Inflammatory macrophage treated with lipopolysaccharide for 4 hours (primary cell): ENCODE data around the gene NFATC1.
"Not testable (repeated sequence)": the region's sequence is repeated elsewhere in the genome, so short reads cannot be mapped to it uniquely, and the experiment has no call there.

Source experiments
- DNase-seq: peaks from one replicate; pipeline ENCODE4 v3.0.0-alpha.2; 2020

Gene NFATC1

DNA sequence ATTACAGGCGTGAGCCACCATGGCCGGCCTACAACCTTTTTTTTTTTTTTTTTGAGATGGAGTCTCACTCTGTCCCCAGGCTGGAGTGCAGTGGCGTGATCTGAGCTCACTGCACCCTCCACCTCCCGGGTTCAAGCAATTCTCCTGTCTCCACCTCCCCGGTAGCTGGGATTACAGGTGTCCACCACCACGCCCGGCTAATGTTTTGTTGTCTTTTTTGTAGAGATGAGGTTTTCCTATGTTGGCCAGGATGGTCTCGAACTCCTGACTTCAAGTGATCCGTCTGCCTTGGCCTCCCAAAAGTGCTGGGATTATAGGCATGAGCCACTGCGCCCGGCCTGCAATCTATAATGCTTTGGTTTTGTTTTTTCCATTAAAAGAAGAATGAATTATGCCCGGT is 19.1 kb upstream of the NFATC1 start:
- not testable (repeated sequence) for DNase-seq

DNA sequence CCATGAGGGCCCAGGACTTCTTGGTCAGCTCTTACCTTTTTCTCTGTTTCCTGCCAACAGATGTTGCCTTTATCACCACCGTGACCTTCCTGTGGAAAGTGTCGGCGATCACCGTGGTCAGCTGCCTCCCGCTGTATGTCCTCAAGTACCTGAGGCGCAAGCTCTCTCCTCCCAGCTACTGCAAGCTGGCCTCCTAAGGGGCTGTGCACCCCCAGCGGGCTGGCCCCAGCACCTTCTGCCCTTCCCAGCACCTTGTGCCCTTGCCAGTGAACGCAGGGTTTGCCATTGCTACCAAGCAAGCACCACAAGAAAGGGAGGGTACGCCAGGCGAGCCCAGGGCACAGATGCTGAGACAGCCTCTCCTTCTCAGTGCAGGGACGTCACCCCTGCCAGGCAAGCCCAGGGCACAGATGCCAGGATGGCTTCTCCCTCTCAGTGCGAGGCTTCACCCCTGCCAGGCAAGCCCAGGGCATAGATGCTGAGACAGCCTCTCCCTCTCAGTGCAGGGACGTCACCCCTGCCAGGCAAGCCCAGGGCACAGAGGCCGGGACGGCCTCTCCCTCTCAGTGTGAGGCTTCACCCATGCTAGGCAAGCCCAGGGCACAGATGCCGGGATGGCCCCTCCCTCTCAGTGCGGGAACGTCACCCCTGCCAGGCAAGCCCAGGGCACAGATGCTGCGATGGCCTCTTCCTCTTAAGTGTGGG is 18.4 kb upstream of the NFATC1 start:
- no peak for DNase-seq

DNA sequence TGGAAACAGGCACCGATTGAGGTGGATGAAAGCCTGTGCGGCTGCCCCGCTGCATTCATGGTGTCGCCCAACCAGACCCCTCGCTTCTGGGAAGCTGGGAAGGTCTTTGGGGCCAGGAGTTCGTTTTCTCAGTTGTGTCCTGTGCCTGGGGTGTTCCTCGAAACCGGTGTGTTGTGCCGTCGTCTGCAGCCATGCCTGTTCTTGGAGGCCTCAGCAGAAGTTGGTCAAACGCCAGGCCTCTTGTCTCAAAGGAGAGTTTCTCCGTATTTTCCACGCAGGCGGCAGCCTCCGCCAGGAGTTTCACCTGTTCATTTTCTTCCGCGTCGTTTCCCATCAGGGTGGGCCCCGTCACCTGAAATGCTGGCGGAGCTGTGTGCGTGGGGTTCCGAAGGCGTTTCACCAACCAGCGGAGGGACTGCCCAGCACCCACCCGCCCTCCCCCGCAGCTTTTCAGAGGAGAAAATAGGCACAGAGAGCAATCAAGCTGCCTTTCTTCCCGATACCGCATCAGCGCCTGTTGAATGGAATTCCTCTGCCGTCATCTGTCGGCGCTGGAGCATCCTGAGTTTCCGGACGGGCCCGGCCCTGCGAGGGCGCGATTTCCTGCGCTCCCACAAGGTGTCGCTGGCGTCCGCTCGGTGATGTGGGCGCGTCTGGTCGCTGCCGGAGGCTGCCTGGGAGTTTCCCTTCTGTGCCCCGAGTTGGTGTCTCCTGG is 17.0 kb upstream of the NFATC1 start:
- DNase-seq: peak; percentile 81

DNA sequence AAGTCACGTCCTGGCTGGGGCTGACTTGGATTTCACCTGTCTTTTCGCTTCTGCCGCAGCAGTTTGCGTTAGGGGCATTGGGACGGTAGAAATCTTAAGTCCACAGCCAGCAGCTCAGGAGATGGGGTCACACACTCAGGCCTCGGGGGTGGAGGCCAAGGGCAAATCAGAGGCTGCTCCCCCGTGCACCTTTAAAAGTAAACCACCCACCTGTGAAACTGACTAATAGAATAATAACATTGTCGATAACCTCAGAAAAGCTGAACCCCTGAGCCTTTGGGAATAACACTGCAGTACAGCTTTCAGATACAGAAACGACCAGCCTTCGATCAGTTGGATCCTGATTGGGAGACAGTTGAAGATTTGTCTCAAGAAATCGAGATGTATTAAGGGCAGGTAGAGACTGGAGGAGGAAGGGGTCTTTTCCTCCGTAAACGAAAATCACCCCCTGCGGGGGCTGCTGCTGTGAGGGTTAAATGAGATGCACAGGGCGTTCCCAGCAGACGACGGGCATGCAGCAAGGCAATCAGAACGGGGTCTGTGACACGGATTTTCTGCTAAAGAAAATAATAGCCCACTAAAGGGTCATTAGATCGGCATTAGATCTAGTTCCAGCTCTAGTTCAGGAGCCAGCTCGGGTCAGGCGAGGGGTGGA is 16.4 kb upstream of the NFATC1 start:
- DNase-seq: no peak

DNA sequence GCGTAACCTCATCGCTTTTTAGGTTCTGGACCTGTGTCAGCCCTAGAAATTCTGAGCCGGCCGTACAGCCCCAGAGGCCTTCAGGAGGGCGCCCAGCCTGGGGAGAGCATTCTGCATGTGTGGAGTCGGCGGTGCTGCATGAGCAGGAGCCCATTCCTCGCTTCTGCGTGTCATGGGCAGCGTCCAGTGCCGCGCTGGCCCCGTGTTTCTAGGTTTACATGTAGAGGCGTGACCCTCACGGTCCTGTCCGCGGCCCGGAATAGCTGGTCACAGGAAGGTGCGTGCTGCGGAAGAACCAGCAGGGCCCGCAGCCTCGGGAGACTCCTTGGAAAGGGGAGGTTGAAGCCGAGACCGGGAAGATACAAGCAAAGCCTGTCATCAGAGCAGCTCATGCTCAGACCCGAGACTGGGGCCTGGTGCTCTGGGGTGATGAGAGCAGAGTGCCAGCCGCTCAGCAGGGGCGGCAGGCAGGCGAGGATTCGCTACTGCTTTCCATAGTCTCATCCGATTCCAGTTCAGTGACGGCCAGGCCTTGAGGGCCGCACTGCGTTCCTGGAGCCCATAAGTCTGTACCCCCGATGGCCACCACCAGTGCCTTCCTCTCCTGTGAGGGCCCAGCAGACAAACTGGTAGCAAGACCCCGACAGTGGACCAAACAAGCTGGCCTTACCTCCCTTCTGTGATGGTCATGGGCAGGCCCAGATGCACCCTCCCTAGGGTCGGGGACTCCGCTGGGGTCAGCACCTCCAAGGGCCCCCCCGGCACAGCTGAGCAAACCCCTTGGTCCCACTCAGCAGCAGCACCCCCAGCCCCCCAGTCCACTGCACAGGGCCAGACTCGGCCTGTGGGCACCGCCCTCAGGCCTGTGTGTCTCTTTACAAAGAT is 15.6 kb upstream of the NFATC1 start:
- no peak for DNase-seq

DNA sequence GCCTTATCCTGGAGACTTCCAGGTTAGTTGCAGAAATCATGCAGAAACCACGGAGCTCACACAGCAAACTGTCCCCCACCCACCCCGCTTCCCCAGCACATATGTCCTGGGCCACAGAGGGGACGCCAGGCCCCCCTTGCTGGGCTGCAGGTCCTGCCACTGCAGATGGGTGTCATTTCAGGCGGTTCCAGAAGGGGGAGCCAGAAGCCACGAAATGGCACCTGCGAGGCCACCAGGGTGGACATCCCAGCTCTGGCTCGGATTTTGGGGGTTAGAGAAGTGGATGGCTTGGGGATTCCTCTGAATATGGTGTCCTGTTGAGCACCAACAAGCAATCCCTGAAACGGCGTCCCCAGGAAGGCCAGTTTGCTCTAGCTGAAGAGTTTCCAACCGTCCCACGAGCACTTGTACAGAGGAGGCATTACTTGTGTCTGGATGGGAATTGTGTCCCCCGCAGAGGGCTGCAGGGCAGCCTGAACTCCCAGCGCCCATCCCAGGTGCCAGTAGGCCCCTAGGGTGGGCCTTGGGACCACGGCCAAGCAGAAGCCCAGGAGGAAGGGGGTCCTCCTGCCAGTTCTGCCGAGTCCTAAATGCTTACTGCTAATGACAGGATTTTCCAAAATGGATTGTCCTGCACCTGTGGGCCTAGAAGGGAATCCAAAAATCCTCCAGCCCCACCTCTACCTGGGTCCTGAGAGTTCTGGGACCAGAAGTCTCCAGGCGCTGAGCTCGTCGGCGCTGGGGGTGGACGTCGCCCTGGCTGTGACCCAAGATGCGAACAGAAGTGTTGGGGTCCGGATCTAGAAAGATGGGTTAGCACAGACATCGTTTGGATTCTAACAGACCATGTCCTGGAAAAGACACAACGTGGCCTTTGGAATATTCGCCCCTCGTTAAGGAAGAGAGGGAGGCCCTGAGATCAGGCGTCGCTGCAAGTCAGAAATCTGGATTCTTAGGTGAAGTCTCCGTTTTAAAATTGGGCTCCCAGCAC is 14.6 kb upstream of the NFATC1 start:
- peak; percentile 53 for DNase-seq

DNA sequence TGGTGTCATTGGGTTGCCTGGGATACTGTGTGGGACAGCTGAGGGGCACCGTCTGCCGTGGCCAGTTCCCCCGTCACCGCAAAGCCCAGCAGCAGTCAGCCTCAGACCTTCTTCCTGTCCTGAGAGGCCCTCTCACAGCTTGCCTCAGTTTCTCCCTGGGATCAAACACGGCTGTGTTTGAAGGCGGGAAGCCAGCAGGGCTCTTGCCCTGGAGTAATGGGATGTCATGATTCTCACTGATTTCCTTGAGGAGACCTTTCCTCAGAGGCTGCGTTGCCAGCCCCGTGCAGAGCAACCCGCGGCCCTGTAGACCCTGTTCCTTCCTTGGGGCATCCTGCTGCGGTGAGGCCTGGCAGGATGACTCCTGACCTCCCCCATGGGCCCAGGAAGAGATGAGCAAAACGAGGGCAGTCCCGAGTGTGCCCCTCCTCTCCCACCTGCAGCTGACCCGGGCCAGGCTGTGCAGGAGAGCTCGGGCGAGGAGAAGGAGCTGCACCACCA is 13.9 kb upstream of the NFATC1 start:
- DNase-seq: no peak

DNA sequence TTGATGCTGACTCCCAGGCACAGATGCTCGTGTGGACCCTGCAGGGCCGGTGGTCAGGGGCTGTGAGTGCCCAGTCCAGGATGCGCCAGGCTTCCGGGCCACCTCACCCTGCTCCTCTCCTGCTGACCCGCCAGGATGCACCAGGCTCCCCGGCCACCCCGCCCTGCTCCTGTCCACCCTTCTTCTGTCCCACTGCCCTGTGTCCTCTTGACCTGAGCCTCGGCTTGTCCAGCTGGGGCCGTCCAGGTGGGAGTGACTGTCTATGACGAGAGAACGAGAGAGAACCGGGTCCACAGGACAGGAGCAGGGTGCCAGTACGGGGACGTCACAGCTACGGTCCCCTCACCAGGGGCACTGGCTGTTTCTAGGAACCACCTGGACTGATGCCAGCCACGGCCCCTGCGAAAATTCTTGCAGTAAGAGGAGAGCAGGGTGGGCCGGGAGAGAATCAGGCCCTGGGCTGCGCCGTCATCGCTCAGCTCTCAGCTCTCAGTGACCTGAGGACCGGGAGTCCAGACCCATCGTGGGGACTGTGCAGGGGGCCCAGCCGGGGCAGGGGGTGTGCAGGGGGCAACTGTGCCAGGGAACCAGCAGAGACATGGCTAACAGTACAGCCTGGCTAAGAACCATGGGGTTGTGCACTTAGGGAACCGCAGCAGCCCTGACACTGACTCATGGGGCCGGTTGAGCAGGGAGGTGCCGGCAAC is 12.9 kb upstream of the NFATC1 start:
- no peak for DNase-seq

DNA sequence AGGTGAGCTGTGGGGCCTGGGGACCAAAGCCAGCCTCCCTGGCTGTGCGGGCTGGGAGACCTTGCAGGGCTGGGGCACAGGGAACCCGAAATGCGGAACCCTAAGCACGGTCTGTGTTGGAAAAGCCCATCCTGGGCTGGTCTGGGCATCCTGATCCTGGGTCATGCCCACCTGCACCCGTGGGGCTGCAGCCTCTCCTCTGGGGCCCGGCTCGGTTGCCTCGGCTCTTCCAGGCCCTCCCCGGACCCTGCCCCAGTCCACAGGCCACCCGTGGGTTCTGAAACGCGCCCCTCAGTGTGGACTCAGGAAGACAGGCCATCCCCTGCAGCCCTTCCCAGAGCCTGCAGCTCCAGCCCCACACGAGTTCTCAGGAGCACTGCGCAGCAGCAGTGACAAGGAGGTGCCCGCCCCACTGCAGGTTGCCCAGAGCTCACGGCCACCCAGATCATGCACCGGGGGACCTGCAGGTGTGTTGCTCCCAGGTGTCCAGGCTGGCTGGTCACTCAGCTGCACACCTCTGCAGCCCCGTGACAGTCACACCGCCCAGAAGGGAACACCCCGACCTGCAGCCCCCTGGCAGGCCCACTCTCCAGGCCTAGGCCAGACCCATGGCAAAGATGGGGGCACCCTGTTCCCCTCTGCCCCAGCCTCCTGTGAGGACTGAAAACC is 12.2 kb upstream of the NFATC1 start:
- no peak for DNase-seq

DNA sequence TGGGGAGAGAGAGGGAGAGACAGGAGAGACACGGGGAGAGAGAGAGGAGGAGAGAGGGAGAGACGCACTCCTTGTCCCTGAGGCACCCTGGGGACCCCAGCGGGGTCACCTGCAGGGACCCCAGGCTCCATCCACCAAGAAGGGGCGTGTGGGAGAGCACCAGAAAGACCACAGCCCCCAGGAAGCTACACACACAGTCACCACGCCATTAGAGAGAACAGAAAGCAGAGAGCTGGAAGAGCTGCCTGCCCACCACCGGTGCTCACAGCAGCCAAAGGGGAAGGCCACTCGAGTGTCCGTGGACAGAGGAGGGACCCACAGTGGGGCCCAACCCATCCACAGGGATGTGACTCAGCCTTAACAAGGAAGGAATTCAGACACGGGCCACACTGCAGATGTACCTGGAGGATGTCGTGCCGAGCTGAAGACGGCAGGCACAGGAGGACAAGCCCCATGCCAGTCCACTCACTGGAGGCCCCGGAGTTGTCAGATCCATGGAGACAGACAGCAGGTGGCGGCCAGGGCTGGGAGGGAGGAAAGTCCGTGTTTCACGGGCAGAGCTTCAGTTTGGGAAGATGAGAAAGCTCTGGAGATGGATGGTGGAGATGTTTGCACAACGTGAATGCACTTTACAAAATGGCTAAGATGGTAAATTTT is 11.5 kb upstream of the NFATC1 start:
- DNase-seq: no peak

DNA sequence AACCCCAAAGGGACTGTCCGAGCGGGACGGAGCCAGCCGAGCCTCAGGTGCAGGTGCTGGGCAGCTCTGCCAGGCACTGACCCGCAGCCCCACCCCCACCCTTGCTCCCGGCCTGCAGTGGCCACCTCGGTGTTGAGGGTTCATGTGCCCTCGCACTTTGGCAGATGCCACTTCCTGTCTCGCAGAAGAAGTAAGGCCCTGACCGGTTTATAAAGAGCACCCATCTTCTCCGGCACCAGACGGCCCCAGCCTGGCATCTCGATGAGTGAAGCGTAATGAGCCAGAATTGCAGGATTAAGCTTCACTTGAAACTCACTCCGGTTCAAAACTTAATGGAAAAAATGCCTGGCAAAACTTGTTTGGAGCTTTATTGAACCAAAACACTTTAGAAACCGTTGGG is 10.9 kb upstream of the NFATC1 start:
- no peak for DNase-seq

DNA sequence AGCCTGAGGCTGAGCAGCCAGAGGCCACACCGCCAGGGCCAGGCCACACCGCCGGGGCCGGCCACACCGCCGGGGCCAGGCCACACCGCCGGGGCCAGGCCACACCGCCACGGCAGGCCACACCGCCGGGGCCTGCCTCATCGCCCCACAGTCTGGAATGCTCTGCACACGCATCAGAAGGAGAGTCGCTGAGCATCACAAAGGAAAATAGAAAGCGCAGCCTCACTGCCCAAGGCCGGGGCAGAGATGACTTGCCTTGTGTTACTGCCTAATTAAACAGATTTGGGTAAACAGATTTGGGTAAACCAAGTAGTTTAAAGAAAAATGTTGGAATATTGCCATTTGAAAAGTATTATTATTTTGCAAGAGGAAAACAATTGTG is 10.4 kb upstream of the NFATC1 start:
- no peak for DNase-seq

DNA sequence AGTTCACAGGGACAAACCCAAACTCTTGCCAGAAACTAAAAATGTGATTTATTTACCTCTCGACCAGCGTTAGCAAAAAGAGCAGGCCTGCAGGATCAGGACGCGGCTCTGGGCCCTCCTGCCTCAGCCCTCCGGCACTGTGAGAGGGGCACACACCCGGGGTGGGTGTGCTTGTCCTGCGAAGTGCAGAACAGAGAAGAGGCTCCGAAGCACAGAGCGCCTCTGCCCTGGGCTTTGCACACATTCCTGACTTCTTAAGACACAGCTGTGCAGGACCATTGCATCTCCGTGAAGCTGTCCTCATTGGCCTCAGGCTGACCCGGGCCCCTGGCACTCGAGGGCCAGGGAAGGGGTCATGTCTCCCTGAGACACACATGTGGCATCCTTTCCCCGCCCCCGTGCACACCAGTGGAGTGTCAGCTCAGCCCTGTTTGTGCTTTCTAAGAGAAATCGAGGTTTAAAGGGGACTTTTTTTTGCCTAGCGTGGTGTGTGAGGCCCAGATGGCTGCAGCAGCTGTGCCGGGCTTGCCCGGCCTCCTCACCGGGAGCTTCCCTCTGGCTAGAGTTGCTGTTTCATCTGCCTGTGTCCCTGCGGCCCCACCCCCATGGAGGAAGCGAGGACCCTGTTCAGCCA is 9.9 kb upstream of the NFATC1 start:
- DNase-seq: no peak

DNA sequence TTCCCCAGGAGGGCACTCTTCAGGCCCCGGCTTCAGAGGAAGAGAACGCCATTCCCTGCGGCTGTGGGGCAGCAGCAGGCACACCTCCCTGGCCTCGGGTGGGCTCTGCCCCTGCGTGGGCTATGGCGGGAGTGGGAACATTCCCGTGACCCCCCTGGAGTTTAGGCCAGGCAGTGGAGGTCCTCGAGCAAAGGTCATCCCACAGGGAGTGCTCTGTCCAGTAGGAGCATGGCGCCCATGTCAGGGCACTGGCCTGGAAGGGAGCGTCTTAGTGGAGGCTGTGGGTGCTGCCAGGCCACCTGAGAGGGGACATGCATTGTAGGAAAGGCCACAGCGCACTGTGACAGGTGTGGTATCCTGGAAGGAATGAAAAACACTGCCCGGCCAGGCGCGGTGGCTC is 9.2 kb upstream of the NFATC1 start:
- no peak for DNase-seq

DNA sequence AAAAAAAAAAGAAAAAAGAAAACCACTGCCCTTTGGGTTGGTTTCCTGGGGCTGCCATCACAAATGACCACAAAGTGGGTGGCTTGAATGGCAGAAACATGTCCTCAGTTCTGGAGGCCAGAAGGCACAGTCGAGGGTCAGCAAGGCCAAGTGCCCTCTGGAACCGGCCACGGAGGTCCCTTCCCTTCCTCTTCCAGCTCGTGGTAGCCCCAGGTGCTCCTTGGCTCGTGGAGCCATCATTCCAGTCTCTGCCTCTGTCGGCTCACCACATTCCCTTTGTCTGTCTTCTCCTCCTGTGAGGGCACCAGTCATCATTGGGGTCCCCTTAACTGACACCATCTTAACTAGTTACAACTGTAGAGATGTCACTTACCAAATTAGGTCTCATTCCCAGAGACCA is 8.5 kb upstream of the NFATC1 start:
- no peak for DNase-seq

DNA sequence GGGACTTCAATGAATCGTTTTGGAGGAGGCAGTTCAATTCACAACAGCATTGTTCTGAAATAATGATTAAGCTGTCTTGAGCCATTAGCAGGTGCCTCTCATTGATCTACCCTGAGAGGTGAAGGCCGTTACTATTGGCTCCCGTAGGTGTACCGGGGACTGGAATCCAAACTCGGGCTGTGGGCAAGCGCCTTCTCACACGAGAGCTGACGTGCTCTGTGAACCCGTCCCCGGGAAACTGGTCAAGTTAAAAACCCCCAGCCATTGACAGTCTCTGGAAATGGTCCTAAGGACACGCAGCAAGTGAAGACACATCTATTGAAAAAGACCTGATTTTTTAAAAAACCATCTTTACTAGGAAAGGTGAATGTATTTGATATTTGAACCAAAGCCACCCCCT is 8.1 kb upstream of the NFATC1 start:
- DNase-seq: no peak

DNA sequence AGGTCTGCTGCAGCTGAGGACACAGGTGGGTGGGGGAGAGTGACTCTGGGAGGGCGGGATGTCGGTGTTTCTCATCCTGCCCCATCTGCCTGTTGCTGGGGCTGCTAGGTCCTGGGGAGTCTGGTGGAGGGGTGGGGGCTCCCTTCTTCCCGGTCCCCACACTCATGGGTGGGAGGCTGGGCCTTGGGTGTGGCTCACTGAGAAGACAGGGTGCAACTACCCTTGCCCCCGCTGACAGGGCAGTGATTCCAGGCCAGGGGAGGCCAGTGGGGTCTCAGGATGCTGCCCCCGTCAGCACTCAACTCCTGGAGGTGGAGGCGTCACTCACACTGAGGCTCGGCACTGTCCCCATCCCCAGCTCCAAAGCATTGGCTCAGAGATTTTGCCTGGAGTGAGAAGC is 7.7 kb upstream of the NFATC1 start:
- DNase-seq: no peak

DNA sequence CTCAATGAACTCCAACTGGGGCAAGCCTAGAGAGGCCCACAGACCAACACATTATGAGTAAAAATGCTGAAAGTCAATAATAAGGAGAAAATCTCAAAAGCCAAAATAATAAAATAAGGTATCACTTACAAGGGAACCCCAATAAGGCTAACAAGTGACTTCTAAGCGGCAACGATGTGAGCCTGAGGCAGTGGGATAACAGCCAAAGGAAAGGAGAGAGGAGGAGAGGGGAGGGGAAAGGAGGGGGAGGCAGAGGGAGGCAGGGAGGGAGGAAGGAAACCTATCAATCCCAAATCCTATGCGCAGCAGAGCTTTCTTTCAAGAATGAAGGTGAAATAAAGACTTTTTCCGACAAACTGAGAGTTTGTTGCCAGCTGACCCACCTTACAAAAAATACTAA is 6.0 kb upstream of the NFATC1 start:
- DNase-seq: no peak

DNA sequence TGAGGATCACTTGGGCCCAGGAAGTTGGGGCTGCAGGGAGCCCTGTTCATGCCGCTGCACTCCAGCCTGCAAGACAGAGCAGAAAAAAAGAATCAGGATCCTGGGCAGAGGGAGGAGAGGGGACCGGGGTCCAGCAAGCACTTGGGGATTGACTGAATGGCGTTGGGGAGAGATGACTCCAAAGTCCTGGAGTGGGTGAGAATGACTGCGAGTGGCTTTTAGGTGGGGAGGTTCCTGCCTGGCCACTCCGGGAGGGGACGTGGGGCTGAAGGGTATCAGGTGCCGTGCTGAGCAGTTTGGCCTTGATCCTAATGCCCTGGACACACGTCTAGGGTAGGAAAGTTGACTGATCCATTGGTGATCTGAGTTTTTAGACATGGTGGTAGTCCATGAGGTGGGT is 3.5 kb upstream of the NFATC1 start:
- no peak for DNase-seq
